Measurements from ENCODE around the gene MAD1L1.

MAD1L1 gene

DNA sequence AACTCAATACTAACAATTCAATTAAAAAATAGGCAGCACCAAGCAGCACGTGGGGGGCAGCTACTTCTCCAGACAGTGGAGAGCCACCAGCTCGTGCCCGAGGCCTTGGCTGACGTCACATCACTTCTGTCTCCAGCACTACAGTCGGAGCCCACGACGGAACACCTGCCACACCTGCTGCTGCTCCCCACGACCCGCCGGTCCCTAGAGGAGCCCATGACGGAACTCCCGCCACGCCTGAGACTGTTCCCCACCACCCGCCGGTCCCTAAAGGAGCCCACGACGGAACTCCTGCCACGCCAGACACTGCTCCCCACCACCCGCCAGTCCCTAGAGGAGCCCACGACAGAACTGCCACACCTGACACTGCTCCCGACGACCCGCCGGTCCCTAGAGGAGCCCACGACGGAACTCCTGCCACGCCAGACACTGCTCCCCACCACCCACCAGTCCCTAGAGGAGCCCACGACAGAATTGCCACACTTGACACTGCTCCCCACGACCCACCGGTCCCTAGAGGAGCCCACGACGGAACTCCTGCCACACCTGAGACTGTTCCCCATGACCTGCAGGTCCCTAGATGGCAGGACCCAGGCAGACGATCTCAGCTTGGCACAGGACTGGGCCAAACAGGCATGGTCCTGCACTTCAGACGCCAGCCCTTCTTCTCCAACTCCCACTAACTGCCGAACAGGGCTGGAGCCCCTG lies 304.7 kb downstream of the MAD1L1 start:
- H3K4me3 ChIP-seq (replicated peaks; ENCODE audit: low read depth, low read length) = no peak overlapping the region
- TF ChIP-seq, protein P1, sequence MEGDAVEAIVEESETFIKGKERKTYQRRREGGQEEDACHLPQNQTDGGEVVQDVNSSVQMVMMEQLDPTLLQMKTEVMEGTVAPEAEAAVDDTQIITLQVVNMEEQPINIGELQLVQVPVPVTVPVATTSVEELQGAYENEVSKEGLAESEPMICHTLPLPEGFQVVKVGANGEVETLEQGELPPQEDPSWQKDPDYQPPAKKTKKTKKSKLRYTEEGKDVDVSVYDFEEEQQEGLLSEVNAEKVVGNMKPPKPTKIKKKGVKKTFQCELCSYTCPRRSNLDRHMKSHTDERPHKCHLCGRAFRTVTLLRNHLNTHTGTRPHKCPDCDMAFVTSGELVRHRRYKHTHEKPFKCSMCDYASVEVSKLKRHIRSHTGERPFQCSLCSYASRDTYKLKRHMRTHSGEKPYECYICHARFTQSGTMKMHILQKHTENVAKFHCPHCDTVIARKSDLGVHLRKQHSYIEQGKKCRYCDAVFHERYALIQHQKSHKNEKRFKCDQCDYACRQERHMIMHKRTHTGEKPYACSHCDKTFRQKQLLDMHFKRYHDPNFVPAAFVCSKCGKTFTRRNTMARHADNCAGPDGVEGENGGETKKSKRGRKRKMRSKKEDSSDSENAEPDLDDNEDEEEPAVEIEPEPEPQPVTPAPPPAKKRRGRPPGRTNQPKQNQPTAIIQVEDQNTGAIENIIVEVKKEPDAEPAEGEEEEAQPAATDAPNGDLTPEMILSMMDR (IDR thresholded peaks at IDR 0.05; ENCODE audit: low read length, missing control alignments) = no peak
- no peak for DNase-seq (ENCODE audit: low read depth)

DNA sequence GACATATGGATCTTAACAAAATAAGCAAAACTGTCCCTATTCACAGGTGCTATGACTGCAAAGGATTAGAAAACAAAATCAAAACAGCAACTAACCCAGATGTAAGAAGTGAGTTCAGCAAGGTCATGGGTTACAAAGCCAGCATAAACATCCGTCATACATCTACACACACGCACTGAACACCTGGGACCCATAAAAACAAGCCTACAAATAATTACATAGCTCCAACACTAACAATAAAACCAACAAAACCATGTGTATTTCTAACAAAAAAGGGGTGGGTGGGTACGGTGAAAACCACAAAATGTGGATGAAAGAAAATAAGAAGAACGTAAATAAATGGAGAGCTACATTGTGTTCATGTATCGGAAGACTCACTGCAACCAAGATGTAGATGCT lies 305.8 kb downstream of the MAD1L1 start:
- no peak for DNase-seq (ENCODE audit: low read depth)
- TF ChIP-seq, protein P1 (IDR thresholded peaks at IDR 0.05; ENCODE audit: low read length, missing control alignments) = no peak
- no peak overlapping the region for H3K4me3 ChIP-seq (replicated peaks; ENCODE audit: low read depth, low read length)

DNA sequence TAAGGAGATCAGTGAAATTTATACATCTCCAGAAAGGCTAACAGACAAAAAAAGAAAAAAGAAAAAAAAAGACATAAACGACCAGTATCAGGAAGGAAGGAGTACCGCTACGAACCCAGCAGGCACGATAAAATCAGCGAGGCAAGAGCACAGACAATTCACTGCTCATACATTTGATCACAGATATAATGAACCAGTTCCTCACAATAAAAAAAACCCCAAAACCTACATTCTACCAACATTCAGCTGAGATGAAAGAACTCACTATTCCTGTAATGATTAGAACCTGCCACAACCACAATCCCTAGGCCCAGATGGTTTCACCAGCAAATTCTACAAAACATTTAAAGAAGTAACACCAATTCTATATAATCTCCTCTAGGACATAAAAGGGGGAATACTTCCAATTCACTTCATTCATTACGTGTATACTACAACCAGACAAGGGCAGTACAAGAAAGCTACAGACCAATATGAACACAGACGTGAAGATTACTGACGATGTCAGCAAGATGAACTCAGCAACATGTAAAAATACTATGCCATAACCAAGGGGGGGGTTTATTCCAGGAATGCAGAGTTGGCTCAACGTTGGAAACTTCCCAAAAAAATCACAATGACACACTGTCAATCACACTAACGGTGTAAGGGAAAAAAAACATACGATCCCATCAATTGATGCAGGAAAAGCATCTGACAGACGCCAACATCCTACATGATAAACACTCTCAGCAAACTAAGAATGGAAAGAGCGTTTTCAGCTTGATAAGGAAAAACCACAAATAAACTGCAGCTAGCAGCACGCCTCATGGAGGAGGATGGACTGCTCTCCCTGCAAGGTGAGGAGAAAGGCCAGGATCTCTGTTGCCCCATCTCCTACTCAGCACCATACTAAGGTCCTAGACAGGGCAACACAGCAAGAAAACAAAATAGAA lies 306.5 kb downstream of the MAD1L1 start:
- DNase-seq (ENCODE audit: low read depth) = no peak
- H3K4me3 ChIP-seq (replicated peaks; ENCODE audit: low read depth, low read length) = no peak overlapping the region

DNA sequence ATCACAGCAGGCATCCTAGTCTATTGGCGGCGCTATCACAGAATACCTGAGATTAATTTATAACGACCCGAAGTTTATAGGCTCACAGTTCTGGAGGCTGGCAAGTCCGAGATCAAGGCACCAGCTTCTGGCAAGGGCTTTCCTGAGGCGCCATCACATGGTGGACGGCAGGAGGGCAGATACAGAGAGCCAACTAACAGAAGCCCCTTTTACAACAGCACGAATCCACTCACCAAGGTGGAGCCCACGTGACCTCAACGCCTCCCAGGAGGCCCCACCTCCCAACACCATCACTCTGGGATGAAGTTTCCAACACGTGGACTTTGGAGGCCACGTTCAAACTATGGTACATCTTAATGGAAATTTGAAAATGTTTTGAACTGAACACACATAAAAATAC lies 307.4 kb downstream of the MAD1L1 start:
- no peak for DNase-seq (ENCODE audit: low read depth)
- TF ChIP-seq, protein P1 (IDR thresholded peaks at IDR 0.05; ENCODE audit: low read length, missing control alignments) = peak; percentile 9
- no peak overlapping the region for H3K4me3 ChIP-seq (replicated peaks; ENCODE audit: low read depth, low read length)

More for the DNA sequence above, 306.5 kb downstream of the MAD1L1 start:
- TF ChIP-seq, protein P1 (IDR thresholded peaks at IDR 0.05; ENCODE audit: low read length, missing control alignments) = no peak

DNA sequence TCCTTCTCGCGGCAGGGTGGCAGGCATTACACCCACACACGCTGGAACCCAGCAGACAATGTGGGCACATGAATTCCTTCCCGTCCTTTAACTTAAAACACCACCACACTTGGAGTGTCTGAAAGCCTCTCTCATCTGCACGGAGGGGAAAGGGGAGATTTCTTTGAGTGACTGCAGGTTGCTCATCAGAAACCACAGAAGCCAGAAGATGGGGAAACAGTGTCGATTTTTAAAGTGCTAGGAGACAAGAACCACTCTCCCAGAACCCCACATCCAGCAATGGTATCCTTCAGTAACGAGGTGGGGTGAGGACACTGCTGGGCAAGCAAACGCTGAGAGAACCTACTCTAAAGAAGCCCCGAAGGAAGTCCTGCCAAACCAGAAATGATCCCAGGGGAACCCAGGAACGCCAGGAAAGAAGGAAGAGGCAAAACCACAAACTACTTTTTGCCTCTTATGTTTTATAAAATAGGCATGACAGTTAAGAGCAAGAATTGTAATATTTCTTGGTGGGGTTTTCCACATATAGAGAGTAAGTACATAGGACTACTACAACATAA lies 308.4 kb downstream of the MAD1L1 start:
- H3K4me3 ChIP-seq (replicated peaks; ENCODE audit: low read depth, low read length) = no peak overlapping the region
- TF ChIP-seq, protein P1 (IDR thresholded peaks at IDR 0.05; ENCODE audit: low read length, missing control alignments) = no peak
- DNase-seq (ENCODE audit: low read depth) = no peak

DNA sequence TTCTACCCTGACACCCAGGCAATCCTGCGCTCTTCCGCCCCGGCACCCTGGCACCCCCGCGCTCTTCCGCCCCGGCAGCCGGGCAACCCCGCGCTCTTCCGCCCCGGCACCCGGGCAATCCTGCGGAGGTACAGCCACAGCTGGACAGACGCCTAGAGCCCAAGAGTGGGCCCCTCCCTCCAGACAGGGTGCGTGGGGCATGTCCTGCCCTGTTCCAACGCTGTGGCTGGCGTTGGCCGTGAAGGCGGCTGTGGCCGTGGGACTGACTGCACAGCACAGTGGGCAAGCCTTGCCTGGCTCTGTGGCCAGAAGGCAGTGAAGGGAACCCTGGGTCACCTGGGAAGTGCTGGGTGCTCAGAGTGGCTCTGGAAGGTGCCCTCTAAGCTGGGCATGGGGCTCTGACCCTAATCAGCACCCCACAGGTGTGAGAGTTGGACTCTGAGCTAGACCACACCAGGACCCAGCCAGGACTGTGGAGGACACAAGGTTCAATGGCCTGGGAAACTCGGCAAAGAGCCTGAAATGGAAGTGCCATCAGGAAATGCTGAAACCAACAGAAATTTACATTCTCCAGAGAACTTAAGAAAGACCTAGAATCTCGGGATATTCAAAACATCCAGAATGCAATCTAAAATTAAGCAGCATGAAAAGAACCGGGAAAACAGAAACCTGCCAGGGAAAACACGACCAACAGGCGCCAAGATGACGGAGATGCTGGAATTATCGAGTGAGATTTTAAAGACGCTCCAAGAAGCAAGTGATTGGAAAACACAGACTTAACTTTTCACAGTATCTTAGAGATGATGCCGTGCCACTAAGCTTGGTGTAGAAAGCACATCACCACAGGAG lies 309.1 kb downstream of the MAD1L1 start:
- TF ChIP-seq, protein P1 (IDR thresholded peaks at IDR 0.05; ENCODE audit: low read length, missing control alignments) = no peak
- DNase-seq (ENCODE audit: low read depth) = no peak
- no peak overlapping the region for H3K4me3 ChIP-seq (replicated peaks; ENCODE audit: low read depth, low read length)
